Retinal pigment epithelial cell (primary cell): ENCODE results near the gene PPP1R1C.

Experiments
- DNase-seq: peaks from one replicate; pipeline ENCODE4 v3.0.0-alpha.2; 2010; ENCODE audit warnings: low read depth
- H3K4me3 ChIP-seq: 2 replicates; pipeline ENCODE4 v1.5.1; 2011; ENCODE audit warnings: mild to moderate bottlenecking, low read length, control low read depth, moderate library complexity
- TF ChIP-seq, protein P1 (sequence below): conservative IDR thresholded peaks from 2 replicates; pipeline ENCODE4 v1.5.1; 2011; ENCODE audit warnings: low read depth, low read length, control low read depth, inconsistent platforms

PPP1R1C gene

DNA sequence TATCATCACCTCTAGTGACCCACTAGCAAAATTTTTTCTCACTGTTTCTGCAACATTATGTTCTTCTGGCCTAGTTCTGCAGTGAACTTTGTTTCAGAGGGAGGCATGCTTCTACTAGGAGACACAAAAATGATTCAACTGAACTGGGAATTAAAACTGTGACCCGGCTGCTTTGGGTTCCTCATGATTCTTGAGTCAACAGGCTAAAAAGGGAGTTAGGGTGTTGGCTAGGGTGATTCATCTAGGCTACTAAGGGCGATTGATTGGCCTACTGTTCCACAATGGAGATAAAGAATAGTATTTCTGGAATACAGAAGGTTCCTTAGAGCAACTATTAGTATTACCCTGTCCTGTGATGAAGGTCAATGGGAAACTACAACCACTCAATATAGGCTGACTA is 179.5 kb downstream of the PPP1R1C start:
- TF ChIP-seq, protein P1, sequence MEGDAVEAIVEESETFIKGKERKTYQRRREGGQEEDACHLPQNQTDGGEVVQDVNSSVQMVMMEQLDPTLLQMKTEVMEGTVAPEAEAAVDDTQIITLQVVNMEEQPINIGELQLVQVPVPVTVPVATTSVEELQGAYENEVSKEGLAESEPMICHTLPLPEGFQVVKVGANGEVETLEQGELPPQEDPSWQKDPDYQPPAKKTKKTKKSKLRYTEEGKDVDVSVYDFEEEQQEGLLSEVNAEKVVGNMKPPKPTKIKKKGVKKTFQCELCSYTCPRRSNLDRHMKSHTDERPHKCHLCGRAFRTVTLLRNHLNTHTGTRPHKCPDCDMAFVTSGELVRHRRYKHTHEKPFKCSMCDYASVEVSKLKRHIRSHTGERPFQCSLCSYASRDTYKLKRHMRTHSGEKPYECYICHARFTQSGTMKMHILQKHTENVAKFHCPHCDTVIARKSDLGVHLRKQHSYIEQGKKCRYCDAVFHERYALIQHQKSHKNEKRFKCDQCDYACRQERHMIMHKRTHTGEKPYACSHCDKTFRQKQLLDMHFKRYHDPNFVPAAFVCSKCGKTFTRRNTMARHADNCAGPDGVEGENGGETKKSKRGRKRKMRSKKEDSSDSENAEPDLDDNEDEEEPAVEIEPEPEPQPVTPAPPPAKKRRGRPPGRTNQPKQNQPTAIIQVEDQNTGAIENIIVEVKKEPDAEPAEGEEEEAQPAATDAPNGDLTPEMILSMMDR = no peak
- H3K4me3 ChIP-seq = no peak overlapping the region
- no peak for DNase-seq

DNA sequence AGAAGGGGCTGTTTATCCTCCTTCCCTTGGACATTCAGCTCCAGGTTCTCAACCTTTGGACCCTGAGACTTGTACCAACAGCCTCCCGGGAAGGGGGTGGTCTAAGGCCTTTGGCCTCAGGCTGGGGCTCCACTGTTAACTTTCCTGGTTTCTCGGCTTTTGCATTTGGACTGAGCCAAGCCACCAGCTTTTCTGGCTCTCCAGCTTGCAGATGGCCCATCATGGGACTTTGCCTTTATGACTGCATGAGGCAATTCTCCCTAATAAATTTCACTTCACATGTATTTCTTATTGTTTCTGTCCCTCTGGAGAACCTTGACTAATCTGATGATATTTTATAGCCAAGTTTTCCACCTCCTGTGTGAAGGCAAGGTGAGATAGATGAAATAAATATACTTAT is 180.8 kb downstream of the PPP1R1C start:
- DNase-seq = no peak
- TF ChIP-seq, protein P1 = no peak
- no peak overlapping the region for H3K4me3 ChIP-seq

DNA sequence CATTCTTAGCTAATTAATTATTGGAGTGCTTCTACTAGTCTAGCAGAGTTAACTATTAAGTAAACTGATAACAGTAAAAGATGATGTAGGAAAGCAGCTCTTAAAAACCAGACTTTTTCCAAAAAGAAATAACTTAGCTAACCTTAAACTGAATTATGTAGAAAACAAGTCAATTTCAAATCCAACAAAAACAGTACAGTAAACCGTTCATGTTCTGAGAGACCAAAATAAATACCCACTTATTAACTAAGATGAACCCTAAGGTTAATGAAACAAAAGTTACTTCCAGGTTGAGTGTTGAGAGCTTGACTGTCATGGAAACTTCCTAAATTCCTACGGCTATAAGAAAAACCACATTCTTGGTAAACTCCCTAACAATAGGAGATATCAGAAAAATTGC is 181.2 kb downstream of the PPP1R1C start:
- DNase-seq = no peak
- no peak overlapping the region for H3K4me3 ChIP-seq
- TF ChIP-seq, protein P1 = no peak
